Adrenal gland (tissue), 12 donors: ENCODE data around the gene OR2H2. TPM values are rescaled to one million over a fixed set of nuclear protein-coding genes. Genes with fewer than 3 reads are reported as not detected.

Experiments
- DNase-seq, 7 donors: peaks; one replicate each; pipeline ENCODE4 v3.0.0-alpha.2; 2019 to 2020
- H3K27ac ChIP-seq, 5 donors: fragments of 200-600 bp; sonication (generic) in 4 of 5; 1 replicate in 3 of 5; 2 replicates in 2 of 5; pipeline versions ENCODE4 v1.5.1 to v1.8.0; 2016 to 2020; ENCODE audit warnings: mild to moderate bottlenecking in 1 of 5
- H3K27me3 ChIP-seq: fragments of 200-600 bp; 2 replicates; pipeline ENCODE4 v1.8.0; 2021
- H3K36me3 ChIP-seq, 2 donors: fragments of 200-600 bp; replicated peaks in 1 of 2; 1 replicate in 1 of 2; 2 replicates in 1 of 2; pipeline versions ENCODE4 v1.5.1 to v1.8.0; 2018 to 2022
- H3K4me1 ChIP-seq, 2 donors: fragments of 200-600 bp; replicated peaks in 1 of 2; 1 replicate in 1 of 2; 2 replicates in 1 of 2; pipeline versions ENCODE4 v1.5.1 to v1.8.0; 2018 to 2021
- H3K4me3 ChIP-seq, 4 donors: fragments of 200-600 bp; sonication (generic) in 3 of 4; one replicate each; pipeline ENCODE4 v1.5.1; 2016 to 2018
- H3K9me3 ChIP-seq, 3 donors: fragments of 200-600 bp; sonication (generic) in 1 of 3; replicated peaks in 1 of 3; 1 replicate in 2 of 3; 2 replicates in 1 of 3; pipeline versions ENCODE4 v1.5.1 to v1.8.0; 2016 to 2021
- CTCF ChIP-seq, 6 experiments: fragments of 450-650 bp in 4 of 6; fragments of 200-600 bp in 2 of 6; sonication (generic) in 1 of 6; IDR thresholded peaks; 1 replicate in 5 of 6; 2 replicates in 1 of 6; pipeline versions ENCODE4 v1.5.1 to v1.8.0; 2016 to 2021; ENCODE audit warnings: antibody characterized with exemption in 6 of 6, mild to moderate bottlenecking in 2 of 6, moderate library complexity in 1 of 6
- POLR2A ChIP-seq, 2 donors: fragments of 450-650 bp; IDR thresholded peaks; one replicate each; pipeline ENCODE4 v1.6.1; 2017; ENCODE audit warnings: antibody characterized with exemption in 2 of 2, mild to moderate bottlenecking in 2 of 2, moderate library complexity in 1 of 2
- WGBS, 4 donors: extraction: QIAGEN DNeasy Blood & Tissue Kit in 2 of 4; methylation state at CpG; one replicate each; pipeline versions ENCODE4 v1.1.5 to v1.1.7; 2013 to 2017; 5-methylcytosine and 5-hydroxymethylcytosine counted together
- intact Hi-C, 2 donors: fragments of 100-400 bp; cut with DNase I; formaldehyde crosslinking; loops; one replicate each; pipeline versions ENCODE4 v1.14.1 to v1.15.0; 2022 to 2023
- polyA plus RNA-seq, 3 donors: library from polyadenylated mRNA; stranded (reverse); fragments of 200-250 nt in 2 of 3; fragments of 350-450 nt in 1 of 3; fragmentation: Illumina TruSeq in 1 of 3; extraction: RNeasy Lipid Tissue Mini Kit (QIAGEN cat#74804) in 1 of 3; gene quantifications; one replicate each; pipeline ENCODE4 v1.2.3, GENCODE V29; 2013 to 2014
- total RNA-seq, 9 donors: library from RNA; depleted of rRNA in 4 of 9; stranded (reverse); fragments of >200 nt in 4 of 9; fragments of 120-200 nt in 1 of 9; fragmentation: NEBNext Ultra II Directional in 1 of 9; extraction: Animal tissue kit (Norgen Biotek cat#: 25700) in 1 of 9; gene quantifications; one replicate each; pipeline versions ENCODE4 v1.1.0 to v1.2.4, GENCODE V29; 2013 to 2023
- donor health status: healthy with polysubstance abuse.
- donor health status: Bipolar disorder and iron deficiency.
- donor health status: DM: yes; HTN: yes; CAD: no.
- donor health status: DM: no; HTN: no; CAD: no.
- donor health status: DM: no; HTN: no; CAD: no.
- donor health status: DM: yes; HTN: yes; CAD: no.

Gene OR2H2
- total and polyA plus RNA-seq, 12 donors: not detected

GRCh38 chr6:29608131-29608530, 23.2 kb downstream of the OR2H2 start:
- TF ChIP-seq CTCF (IDR thresholded peaks at IDR 0.05): no peak
- intact Hi-C loops: no loop called here
- H3K9me3 ChIP-seq: no peaks in the 10 kb centered on the region

GRCh38 chr6:29610540-29610939, 25.6 kb downstream of the OR2H2 start:
- TF ChIP-seq CTCF (IDR thresholded peaks at IDR 0.05): no peak
- TF ChIP-seq POLR2A (IDR thresholded peaks at IDR 0.05): no peak
- Histone ChIP-seq H3K4me1 (no peaks in the 10 kb centered on the region), H3K27me3 (no peaks in the 10 kb centered on the region), H3K36me3 (peaks cover 0 to 60% of the 10 kb centered on the region in 2 donors), H3K9me3 (no peaks in the 10 kb centered on the region), H3K27ac (no peak overlapping the region), H3K4me3 (no peak overlapping the region)
- intact Hi-C loops: no loop called here
- no peak for DNase-seq
- WGBS, 4 donors: 96 to 97% (median 97%) methylated on average over 4 of the region's 4 CpGs

More at GRCh38 chr6:29608131-29608530, 23.2 kb downstream of the OR2H2 start:
- Histone ChIP-seq H3K27me3 (no peaks in the 10 kb centered on the region), H3K36me3 (peaks cover 0 to 62% of the 10 kb centered on the region in 2 donors), H3K27ac (no peak overlapping the region), H3K4me3 (no peak overlapping the region), H3K4me1 (no peaks in the 10 kb centered on the region)
- DNase-seq: no peak

GRCh38 chr6:29611426-29611825, 26.5 kb downstream of the OR2H2 start:
- peaks cover 0 to 59% of the 10 kb centered on the region in 2 donors for H3K36me3 ChIP-seq
- intact Hi-C loops: no loop called here
- WGBS, 4 donors: 83 to 94% (median 91%) methylated on average over 4 of the region's 4 CpGs
- no peaks in the 10 kb centered on the region for H3K9me3 ChIP-seq
- no peak for DNase-seq
- no peaks in the 10 kb centered on the region for H3K27me3 ChIP-seq
- no peak overlapping the region for H3K4me3 ChIP-seq
- H3K27ac ChIP-seq: no peak overlapping the region
- no peak for TF ChIP-seq POLR2A (IDR thresholded peaks at IDR 0.05)
- TF ChIP-seq CTCF (IDR thresholded peaks at IDR 0.05): no peak
- H3K4me1 ChIP-seq: no peaks in the 10 kb centered on the region

GRCh38 chr6:29617782-29618554, 33.0 kb downstream of the OR2H2 start:
- H3K4me3 ChIP-seq: no peak overlapping the region
- no peak for DNase-seq
- H3K27ac ChIP-seq: no peak overlapping the region
- H3K9me3 ChIP-seq: no peaks in the 10 kb centered on the region
- H3K27me3 ChIP-seq: no peaks in the 10 kb centered on the region
- H3K36me3 ChIP-seq: peaks cover 0 to 44% of the 10 kb centered on the region in 2 donors
- H3K4me1 ChIP-seq: no peaks in the 10 kb centered on the region
- intact Hi-C loops: no loop called here
- no peak for TF ChIP-seq POLR2A (IDR thresholded peaks at IDR 0.05)
- 94 to 97% (median 96%) methylated on average over 8 of the region's 8 CpGs for WGBS, 4 donors
